Activated CD8-positive, alpha-beta T cell treated with anti-CD3 and anti-CD28 coated beads for 36 hours (primary cell): ENCODE measurements around the gene SGSH. TPM values are rescaled to one million over a fixed set of nuclear protein-coding genes. Genes with fewer than 3 reads are reported as not detected.

Source experiments
- ATAC-seq: fragments of 200-7000 bp; cut with Tn5 transposase; one replicate; pipeline ENCODE4 v1.10.0; 2021; ENCODE audit warnings: mild to moderate bottlenecking, moderate library complexity
- CTCF ChIA-PET: fragments of 350-600 bp; sonication (Branson Sonifier 250); formaldehyde crosslinking; loops from one replicate; lab custom pipeline; 2021; ENCODE audit warnings: antibody characterized with exemption; lab: Charles Lee
- POLR2A ChIA-PET: fragments of 350-600 bp; sonication (Branson Sonifier 250); formaldehyde crosslinking; loops from one replicate; lab custom pipeline; 2021; ENCODE audit warnings: antibody characterized with exemption; lab: Charles Lee
- DNase-seq: peaks from one replicate; pipeline ENCODE4 v3.0.0-alpha.2; 2020
- H3K27ac Mint-ChIP-seq: one replicate; pipeline ENCODE4 v1.8.0; 2021; ENCODE audit warnings: mild to moderate bottlenecking, mixed read lengths
- H3K27me3 Mint-ChIP-seq: one replicate; pipeline ENCODE4 v1.8.0; 2021; ENCODE audit warnings: mixed read lengths
- H3K36me3 Mint-ChIP-seq: one replicate; pipeline ENCODE4 v1.8.0; 2021; ENCODE audit warnings: low read depth, mixed read lengths
- H3K4me1 Mint-ChIP-seq: one replicate; pipeline ENCODE4 v1.8.0; 2021; ENCODE audit warnings: low read depth, mixed read lengths
- H3K4me3 Mint-ChIP-seq: one replicate; pipeline ENCODE4 v1.8.0; 2021; ENCODE audit warnings: mild to moderate bottlenecking, moderate library complexity, mixed read lengths
- H3K9me3 Mint-ChIP-seq: one replicate; pipeline ENCODE4 v1.8.0; 2021; ENCODE audit warnings: mixed read lengths
- intact Hi-C: fragments of 100-400 bp; cut with micrococcal nuclease; formaldehyde crosslinking; loops from one replicate; pipeline ENCODE4 v1.10.0; 2022
- total RNA-seq, 2 experiments: library from RNA; stranded (reverse); gene quantifications; one replicate each; pipeline ENCODE4 v1.2.3, GENCODE V29; 2021
- TF ChIP-seq, protein P1 (sequence below): fragments of 200-600 bp; IDR thresholded peaks from one replicate; pipeline ENCODE4 v1.8.0; 2022; ENCODE audit warnings: antibody characterized with exemption, mild to moderate bottlenecking

SGSH gene
- total RNA-seq, 2 experiments from 2014 or later = 7.8 to 8.3 TPM

DNA sequence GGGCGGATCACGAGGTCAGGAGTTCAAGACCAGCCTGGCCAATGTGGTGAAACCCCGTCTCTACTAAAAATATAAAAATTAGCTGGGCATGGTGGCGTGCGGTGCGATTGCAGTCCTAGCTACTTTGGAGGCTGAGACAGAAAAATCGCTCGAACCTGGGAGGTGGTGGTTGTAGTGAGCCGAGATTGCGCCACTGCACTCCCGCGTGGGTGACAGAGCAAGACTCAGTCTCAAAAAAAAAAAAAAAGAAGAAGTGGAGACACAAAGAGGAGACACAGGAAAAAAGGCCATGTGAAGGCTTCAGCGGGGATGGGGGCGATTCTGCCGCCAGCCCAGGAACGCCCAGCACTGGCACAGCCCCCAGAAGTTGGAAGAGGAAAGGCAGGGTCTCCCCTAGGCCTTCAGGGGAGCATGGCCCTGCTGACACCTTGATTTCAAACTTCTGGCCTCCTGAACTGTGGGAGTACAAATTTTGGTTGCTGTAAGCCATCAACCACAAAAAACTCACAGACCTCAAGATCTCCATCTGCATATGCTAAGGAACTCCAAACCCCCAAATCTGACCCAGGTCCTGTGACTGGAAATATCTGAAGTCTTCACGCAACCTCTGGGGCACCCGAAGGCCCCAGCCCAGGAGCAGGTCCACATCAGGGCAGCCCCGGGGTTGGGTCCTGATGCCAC lies 7.0 kb downstream of the SGSH start:
- peaks cover 8% of the 10 kb centered on the region for H3K4me1 Mint-ChIP-seq
- TF ChIP-seq, protein P1, sequence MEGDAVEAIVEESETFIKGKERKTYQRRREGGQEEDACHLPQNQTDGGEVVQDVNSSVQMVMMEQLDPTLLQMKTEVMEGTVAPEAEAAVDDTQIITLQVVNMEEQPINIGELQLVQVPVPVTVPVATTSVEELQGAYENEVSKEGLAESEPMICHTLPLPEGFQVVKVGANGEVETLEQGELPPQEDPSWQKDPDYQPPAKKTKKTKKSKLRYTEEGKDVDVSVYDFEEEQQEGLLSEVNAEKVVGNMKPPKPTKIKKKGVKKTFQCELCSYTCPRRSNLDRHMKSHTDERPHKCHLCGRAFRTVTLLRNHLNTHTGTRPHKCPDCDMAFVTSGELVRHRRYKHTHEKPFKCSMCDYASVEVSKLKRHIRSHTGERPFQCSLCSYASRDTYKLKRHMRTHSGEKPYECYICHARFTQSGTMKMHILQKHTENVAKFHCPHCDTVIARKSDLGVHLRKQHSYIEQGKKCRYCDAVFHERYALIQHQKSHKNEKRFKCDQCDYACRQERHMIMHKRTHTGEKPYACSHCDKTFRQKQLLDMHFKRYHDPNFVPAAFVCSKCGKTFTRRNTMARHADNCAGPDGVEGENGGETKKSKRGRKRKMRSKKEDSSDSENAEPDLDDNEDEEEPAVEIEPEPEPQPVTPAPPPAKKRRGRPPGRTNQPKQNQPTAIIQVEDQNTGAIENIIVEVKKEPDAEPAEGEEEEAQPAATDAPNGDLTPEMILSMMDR = no peak
- no peak overlapping the region for H3K27ac Mint-ChIP-seq
- CTCF ChIA-PET = interaction anchor here (1.8 kb wide), 1 partner anchor 22 kb away, joined by 4 read pairs; no protein-coding TSS in a partner anchor
- intact Hi-C loops = no loop called here
- DNase-seq = no peak
- no peaks in the 10 kb centered on the region for H3K9me3 Mint-ChIP-seq
- POLR2A ChIA-PET = no interaction called here
- H3K4me3 Mint-ChIP-seq = no peak overlapping the region
- H3K27me3 Mint-ChIP-seq = no peaks in the 10 kb centered on the region
- no peak for ATAC-seq
- H3K36me3 Mint-ChIP-seq = peaks cover 11% of the 10 kb centered on the region

DNA sequence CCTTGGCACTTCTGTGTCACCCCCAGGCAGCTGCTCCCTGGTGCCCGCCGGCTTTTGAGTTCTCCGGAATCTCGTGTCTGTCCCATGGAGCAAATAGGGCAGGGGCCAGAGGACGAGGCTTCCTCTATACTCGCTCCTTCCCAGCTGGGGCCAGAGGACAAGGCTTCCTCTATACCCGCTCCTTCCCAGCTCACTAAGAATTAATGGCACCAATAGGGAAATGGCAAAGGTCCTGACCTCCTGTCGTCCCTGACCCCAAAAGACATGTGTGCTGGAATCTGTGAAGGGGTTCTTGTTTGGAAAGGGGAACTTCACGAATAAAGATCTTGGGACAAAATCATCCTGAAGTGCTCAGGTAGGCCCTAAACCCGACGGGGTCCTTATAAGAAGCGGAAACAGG lies 7.6 kb downstream of the SGSH start:
- Mint-ChIP-seq H3K4me3 (no peak overlapping the region), H3K4me1 (peaks cover 2% of the 10 kb centered on the region), H3K27ac (no peak overlapping the region), H3K36me3 (peaks cover 10% of the 10 kb centered on the region), H3K27me3 (no peaks in the 10 kb centered on the region), H3K9me3 (no peaks in the 10 kb centered on the region)
- ChIA-PET POLR2A (no interaction called here), CTCF (interaction anchor here (1.8 kb wide), 1 partner anchor 21 kb away, joined by 4 read pairs; no protein-coding TSS in a partner anchor)
- intact Hi-C loops = no loop called here
- no peak for DNase-seq
- no peak for ATAC-seq
- TF ChIP-seq, protein P1 = no peak

DNA sequence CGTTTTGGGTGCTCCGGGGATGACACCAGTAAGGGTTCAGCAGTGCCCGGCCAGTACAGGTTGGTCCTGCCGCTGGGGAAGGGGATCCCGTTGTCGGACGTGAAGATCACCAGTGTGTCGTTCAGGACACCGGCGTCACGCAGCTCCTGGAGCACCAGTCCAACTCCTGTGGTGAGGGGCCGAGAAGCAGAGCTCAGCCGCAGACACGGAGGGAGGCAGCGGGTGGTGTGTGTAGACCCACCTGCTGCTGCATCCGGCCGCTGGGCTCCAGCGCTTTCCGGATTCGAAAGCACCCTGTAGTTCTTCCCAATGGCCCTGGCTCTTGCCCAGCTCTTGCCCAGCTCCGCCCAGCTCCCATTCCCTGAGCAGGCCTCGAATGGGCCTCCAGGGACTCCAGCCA lies 8.0 kb downstream of the SGSH start:
- intact Hi-C loops = no loop called here
- no peak overlapping the region for H3K4me3 Mint-ChIP-seq
- ChIA-PET POLR2A (no interaction called here), CTCF (interaction anchor here (1.8 kb wide), 1 partner anchor 21 kb away, joined by 4 read pairs; no protein-coding TSS in a partner anchor)
- no peak overlapping the region for H3K27ac Mint-ChIP-seq
- no peaks in the 10 kb centered on the region for H3K27me3 Mint-ChIP-seq
- no peaks in the 10 kb centered on the region for H3K4me1 Mint-ChIP-seq
- TF ChIP-seq, protein P1 = no peak
- H3K9me3 Mint-ChIP-seq = no peaks in the 10 kb centered on the region
- ATAC-seq (no peak), DNase-seq (no peak)
- peaks cover 9% of the 10 kb centered on the region for H3K36me3 Mint-ChIP-seq

DNA sequence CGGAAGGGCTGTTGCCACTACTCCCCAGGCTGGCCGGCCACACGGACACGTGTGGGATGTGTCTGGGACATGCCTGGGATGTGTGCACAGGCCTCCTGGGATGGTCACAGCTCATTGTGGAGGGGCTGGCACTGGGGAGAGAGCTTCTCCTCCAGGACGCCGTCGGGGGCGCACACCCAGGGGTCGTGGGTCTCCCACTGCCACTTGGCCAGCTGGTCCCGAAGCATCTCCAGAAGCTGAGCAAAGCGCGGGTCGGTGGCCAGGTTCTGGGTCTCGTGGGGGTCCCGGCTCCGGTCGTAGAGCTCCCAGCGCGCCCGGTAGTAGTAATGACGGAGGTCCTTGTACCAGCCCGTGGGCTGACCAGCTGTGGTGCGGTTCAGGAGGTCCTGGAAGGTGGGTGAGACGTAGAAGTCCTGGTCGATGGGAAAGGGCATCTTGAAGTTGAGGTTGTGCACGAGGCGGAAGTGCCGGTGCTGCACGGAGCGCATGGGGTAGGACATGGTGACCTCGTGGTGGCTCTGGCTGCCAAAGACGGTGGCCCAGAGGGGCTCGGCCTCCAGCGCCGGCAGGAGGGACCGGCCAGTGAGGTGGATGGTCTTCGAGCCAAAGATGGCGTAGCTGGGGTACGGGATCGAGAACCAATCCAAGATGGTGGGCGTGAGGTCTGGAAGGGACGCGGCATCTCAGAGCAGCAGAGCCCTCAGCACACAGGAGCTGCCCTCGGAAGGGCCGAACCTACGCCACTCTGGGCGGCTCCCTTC lies 9.6 kb downstream of the SGSH start:
- Mint-ChIP-seq H3K4me1 (no peaks in the 10 kb centered on the region), H3K9me3 (no peaks in the 10 kb centered on the region), H3K27me3 (no peaks in the 10 kb centered on the region), H3K36me3 (peaks cover 3% of the 10 kb centered on the region), H3K27ac (no peak overlapping the region), H3K4me3 (no peak overlapping the region)
- TF ChIP-seq, protein P1 = no peak
- intact Hi-C loops = no loop called here
- POLR2A ChIA-PET = interaction anchor here (1.5 kb wide), 1 partner anchor 9 kb away, joined by 4 read pairs; no protein-coding TSS in a partner anchor
- no peak for DNase-seq
- CTCF ChIA-PET = interaction anchor here (0.8 to 1.6 kb wide), 4 partner anchors 15 to 109 kb away, joined by 3 to 5 read pairs (median 4); partner anchors contain the start of gene GAA
- no peak for ATAC-seq
